Right renal pelvis (tissue), 4 donors: ENCODE measurements around the gene DDAH1. TPM values are rescaled to one million over a fixed set of nuclear protein-coding genes. Genes with fewer than 3 reads are reported as not detected.

Experiments
- DNase-seq, 4 donors: peaks; one replicate each; pipeline ENCODE4 v3.0.0-alpha.2; 2013; ENCODE audit warnings: low read depth in 4 of 4, low spot score in 3 of 4, missing footprints in 1 of 4
- polyA plus RNA-seq, 4 donors: library from polyadenylated mRNA; unstranded; fragments of 120-200 nt; gene quantifications; one replicate each; pipeline ENCODE4 v1.2.1, GENCODE V29; 2013; ENCODE audit not compliant: insufficient read length in 4 of 4

The DDAH1 gene
- polyA plus RNA-seq, 4 donors: 117 to 155 (median 143) TPM

GRCh38 chr1:85445906-85446305 is 19.1 kb downstream of the DDAH1 start:
- no peak for DNase-seq

- no peak for DNase-seq
Observed at GRCh38 chr1:85444381-85444780, 20.6 kb downstream of the DDAH1 start.

DNA sequence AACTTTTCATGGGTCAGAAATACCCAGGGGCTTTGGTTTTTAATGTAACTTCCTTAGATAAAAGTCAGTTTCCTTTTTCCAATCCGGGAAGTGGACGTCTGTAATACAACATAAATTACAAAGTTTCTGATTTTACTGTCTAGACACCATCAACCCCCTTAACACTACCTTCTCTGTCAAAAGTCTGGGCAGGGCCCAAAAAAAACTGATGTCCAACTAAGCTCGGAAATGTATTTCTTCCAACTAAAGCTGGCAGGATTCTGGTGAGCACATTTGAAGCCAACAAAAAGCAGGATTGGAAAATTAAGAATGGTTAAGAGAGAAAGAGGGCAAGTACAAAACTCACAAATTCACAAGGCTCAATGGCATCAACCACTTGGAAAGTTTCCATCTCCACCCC is 24.3 kb downstream of the DDAH1 start:
- DNase-seq: no peak

GRCh38 chr1:85438353-85438752 is 26.6 kb downstream of the DDAH1 start:
- DNase-seq: peak in 2 of 4 donors; percentile 37 to 41

DNA sequence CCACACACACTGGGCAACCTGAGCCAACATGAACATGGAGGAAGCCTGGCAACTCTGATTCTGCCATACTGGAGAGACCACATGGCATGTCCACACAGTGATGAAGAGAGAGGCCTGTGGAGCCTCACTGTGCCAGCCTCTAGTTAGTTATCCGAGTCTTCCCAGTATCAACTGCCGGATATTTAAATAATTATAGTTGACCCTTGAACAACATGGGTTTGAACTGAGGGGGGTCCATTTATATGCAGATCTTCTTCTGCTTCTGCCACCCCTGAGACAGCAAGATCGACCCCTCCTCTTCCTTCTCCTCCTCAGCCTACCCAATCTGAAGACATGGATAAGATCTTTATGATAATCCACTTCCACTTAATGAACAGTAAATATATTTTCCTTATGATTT is 27.8 kb downstream of the DDAH1 start:
- no peak for DNase-seq

- DNase-seq: no peak
Observed at GRCh38 chr1:85433096-85433495, 31.9 kb downstream of the DDAH1 start.

DNA sequence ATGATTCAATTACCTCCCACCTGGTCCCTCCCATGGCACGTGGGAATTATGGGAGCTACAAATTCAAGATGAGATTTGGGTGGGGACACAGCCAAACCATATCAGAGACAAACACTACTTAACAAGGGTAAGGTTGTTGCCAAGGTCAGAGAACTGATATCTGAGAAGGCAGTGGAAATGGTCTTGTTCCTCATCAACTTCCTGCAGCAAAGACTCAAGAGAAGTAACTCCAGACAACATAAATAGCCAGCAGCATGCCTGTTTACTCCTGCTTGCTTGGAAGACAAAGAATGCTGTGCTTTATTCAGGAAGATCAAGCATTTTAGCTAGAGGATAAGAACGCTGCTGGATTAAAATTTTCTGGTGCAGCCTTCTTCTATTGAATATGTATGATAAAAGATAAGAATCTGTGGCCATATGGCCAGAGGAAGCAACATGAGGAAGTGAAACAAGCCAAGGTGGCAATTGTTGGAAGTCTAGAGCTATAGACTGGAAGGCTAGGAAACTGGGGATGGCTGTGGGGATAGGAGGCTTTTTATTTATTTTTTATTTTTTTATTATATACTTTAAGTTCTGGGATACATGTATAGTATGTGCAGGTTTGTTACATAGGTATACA is 36.4 kb downstream of the DDAH1 start:
- DNase-seq: no peak

GRCh38 chr1:85427849-85428248 is 37.1 kb downstream of the DDAH1 start:
- DNase-seq: no peak

GRCh38 chr1:85427331-85427730 is 37.6 kb downstream of the DDAH1 start:
- DNase-seq: no peak

- no peak for DNase-seq
Observed at GRCh38 chr1:85421179-85421578, 43.8 kb downstream of the DDAH1 start.

GRCh38 chr1:85420199-85420598 is 44.8 kb downstream of the DDAH1 start:
- no peak for DNase-seq

DNA sequence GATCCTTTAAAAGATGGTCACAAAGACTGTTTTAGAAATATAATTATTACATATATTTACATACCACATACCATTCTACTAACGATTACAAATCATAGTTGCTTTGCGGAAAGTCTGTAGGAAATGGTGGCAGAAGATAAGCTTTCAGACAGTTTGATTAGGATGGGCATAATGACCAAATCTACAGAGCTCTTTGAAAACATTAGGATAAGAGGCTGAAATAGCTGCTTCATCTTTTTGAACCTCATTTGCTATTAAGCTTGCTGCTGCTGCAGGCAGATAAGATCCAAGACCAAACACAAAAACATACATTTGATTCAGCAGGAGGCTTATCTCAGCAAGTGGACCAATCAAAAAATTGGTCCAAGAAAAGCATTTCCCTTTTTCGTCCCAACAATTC is 47.1 kb downstream of the DDAH1 start:
- DNase-seq: no peak

GRCh38 chr1:85417017-85417416 is 47.9 kb downstream of the DDAH1 start:
- no peak for DNase-seq

GRCh38 chr1:85413169-85413568 is 51.8 kb downstream of the DDAH1 start:
- no peak for DNase-seq

DNA sequence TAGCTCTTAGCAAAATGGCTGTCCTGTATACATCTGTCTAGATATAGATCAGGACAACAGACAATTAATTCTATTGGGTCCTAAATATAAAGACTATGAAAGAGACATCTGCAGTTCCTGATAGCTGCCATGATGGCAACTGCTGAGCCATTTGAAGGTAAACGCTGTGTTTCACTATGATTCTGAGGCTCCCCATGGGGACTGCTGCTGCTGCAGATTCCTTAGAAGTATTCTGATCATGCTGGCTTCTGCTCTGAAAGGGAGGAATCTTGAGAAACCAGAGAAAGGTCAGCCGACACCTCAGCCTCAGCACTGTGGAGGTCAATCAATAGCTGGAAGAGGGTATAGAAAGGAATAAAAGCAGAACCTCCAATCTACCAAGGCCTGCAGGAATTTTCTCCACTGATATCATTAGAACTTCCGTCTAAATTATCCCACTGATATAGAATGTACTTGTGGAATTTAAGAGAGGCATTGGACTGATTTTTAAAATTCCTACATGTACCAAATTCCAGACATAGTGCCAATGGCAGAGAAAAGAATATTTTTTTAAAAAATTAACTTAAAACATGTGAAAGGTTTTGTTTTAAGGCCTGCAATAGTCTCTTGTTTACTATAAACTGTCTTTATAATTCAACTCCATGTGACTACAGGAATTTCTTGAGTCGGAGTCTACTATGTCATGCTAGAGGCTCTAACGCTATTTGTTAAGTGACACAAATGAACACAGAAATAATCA is 53.2 kb downstream of the DDAH1 start:
- DNase-seq: no peak

DNA sequence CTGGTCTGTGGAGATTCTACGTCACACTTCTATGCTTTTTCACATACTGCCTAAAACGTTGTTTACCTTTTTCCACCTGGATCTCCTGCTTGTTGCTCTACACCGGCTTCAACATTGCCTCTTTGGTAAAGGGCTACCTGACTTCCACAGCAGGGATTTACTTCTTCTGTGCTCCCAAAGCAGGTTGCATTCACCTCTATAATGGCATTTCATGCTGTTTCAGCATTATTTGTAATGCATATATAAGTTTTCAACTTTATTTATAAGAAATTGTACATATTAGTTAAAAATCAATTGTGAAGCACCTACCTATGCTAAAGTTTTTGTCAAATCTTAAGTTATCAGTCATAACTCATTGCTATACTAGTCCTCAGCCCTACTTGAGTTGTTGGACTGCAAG is 55.4 kb downstream of the DDAH1 start:
- DNase-seq: no peak

- DNase-seq: no peak
Observed at GRCh38 chr1:85407746-85408377, 57.1 kb downstream of the DDAH1 start.

- peak; percentile 39 to 60 (median 56) for DNase-seq
Observed at GRCh38 chr1:85406887-85407533, 57.9 kb downstream of the DDAH1 start.

- no peak for DNase-seq
Observed at GRCh38 chr1:85406081-85406480, 58.9 kb downstream of the DDAH1 start.

DNA sequence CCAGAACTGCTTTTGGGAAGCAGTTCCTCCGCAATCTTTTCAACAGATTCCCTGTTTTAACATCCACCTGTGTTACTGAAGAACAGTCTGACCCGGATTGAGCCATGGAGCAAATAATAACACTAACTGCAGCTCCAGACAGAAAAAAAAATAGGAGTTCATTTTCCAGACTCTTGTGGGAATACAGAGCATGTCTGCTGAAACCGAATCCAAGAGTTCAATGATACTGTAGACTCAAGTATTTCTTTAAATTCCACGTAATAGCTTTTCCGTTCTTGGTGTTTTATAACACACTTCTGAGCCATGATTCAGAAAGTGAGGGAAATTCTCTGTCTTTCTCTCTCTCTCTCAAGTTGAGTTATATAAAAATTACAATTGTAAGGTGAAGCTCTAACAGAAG is 60.6 kb downstream of the DDAH1 start:
- no peak for DNase-seq

DNA sequence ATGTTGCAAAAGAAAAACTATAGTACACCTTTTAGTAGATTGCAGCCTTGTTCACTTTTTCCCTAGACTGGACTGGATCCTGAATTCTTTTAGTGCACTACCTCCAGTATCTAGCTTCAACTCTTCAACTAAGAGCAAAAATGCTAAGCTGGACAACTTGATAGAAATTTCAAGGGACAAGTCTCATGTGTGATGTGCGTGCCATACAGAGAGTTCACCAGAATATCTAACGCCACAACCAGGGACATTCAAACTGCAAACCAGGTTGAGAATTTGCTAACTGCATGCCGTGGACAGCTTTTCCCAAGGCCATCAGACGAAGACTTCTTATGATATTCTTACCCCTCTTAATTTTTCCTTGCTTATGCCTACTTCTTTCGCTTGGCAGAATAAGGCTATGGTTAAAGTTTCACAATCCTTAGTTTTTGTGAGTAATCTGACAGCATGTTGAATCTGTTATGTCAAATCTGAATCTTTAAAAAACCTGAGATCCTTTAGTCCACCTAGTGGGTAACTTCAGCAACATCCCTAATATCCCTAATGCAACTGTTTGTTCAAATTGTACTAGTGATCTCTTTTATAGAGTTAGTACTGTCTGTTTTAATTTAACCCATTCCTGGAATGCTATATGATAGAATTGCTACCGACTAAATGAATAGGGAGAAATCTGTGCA is 66.4 kb downstream of the DDAH1 start:
- DNase-seq: no peak
